ENCODE data around the gene PTPA.
"Not testable (repeated sequence)": the region's sequence is repeated elsewhere in the genome, so short reads cannot be mapped to it uniquely, and the experiment has no call there.

Gene PTPA

DNA sequence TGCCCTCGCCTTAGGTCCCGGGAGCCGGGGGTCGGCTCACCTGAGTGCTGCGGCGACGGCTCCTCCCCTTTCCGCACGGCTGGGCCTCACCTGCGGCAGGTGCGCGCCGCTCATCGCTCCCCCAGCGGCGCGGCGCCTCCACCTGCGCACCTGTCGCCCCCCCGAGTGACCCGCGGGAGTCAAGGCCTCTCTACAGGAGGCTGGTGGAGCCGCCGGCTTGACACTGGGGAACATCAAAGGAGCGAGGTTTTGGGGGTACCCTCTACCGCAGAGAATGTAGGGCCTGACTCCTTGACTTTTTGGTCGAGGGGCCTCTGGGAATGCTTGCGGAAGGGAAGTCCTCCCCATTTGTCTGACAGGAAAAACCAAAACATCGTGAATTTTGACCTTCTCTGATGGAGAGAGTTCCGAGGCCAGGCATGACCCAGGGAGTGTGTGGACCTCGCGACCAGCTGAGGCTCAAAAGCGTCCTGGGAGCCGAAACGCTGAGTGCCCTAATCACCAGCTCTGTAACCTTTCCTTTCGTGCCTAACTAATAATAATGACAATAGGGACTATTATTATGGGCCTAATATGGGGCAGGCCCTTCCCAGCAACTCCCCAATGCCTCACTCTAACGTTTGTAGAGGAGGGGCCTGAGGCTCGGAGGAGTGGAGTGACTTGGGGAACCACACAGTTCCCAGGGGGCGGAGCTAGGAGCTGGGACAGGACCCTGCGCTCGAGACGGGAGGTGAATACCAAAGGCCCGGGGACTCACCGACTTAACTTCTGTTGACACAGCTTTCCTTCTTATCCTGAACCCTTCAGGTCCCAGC lies 67.6 kb downstream of the PTPA start:
- no peak for DNase-seq

- DNase-seq, result no peak
Measured at GRCh38 chr9:129181246-129181645, 70.0 kb downstream of the PTPA start.

DNA sequence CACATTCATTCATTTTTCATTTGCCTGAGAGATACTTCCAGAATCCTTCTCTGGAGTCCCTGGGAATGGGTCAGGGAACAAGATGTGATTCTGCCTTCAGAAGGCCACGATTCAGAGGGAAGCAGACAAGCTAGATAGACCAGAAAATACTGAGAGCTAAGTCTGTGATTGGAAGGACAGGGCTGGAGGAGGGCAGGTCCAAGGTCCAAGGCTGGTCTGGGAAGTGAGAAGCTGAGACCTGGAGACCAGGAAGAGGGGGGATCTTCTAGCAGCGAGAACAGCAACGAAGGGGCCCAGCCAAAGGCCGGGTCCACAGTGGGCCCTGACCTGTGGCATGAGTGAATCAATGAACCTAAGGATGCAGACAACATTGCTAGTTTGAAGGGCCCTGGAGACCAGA lies 70.9 kb downstream of the PTPA start:
- DNase-seq, result no peak

GRCh38 chr9:129182625-129183494 lies 71.6 kb downstream of the PTPA start:
- DNase-seq, result peak; percentile 48

DNA sequence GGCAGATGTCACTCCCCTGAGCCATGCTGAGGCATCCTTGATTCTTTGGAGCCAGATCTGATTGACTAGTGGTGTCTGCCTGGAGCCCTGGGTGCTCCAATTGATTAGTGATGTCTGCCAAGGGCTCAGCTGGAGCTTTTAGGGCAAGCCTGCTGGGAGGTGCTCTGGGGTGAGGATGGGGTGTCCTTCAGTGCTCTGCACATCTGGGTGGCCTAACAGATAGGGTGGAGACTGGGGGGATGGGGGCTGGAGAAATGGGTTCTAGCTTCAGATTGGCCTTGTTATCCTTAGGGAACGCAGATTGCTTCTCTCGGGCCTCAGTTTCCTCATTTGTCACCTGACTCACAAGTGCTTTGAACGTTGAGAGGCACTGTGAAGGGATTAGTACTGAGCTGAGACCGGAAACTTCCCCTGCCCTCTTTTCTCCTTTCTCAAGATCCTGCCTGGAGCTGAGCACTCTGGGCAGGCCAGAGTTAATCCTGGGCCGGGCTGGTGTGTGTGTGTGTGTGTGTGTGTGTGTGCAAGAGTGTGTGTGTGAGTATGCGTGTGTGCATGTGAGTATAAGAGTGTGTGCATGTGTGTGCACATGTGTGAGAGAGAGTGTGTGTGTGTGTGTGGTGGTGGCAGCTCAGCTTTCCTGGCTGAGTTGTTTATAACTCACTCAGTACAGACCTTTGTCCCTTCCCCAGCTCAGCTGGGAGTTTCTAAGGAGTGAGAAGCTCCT lies 72.4 kb downstream of the PTPA start:
- no peak for DNase-seq

DNA sequence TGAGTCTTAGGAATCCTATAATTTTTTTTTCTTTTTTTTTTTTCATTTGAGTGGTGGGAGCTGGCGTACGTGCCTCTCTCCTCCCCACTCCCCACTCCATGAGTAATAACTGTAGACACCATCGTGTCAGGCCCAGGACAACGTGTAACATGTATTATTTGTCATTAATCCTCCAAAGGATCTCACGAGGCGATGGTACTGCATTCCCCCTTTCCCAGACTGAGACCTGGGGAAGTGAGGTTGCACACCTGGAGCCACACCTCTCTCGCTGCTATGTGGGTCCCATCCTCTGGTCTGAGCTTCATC lies 73.0 kb downstream of the PTPA start:
- no peak for DNase-seq

- no peak for DNase-seq
Measured at GRCh38 chr9:129184596-129185122, 73.4 kb downstream of the PTPA start.

- DNase-seq, result no peak
Measured at GRCh38 chr9:129185402-129185801, 74.2 kb downstream of the PTPA start.

DNA sequence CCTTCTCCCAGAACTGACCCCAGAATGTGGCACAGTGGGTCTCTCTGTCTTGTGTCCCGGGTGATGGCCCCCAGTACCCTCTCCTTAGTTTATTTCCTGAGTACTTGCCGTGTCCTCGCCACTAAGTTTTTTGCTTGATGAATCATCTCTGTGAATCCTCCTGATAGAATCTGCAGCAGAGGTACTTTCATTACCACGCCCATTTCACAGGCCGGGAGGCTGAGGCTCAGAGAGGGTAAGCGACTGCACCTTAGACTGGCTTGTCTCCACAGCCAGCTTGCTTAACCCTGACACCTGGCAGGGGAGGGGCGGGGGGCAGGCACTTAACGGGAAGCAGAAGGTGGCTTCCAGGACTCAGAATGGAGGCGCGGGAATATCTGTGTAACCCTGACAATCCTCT lies 74.8 kb downstream of the PTPA start:
- peak; percentile 30 for DNase-seq

DNA sequence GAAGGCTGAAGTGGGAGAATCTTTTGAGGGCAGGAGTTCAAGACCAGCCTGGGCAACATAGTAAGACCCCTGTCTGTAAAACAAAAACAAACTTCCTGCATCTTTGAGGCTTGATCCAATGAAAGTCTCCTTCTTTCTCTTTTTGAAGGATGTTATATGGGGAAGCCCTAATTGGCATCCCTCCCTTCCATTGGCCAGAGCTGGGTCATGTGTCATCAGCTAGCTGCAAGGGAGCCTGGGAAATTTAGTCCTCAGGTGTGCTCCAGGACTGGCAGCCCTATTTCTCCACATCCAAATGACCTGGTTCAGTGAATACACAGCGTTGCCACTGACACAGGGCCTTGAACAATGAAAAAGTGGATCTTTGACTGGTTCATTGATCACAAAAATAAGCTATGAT lies 75.8 kb downstream of the PTPA start:
- DNase-seq, result no peak

GRCh38 chr9:129189971-129190370 lies 78.8 kb downstream of the PTPA start:
- DNase-seq, result not testable (repeated sequence)

- no peak for DNase-seq
Measured at GRCh38 chr9:129191234-129191633, 80.0 kb downstream of the PTPA start.

DNA sequence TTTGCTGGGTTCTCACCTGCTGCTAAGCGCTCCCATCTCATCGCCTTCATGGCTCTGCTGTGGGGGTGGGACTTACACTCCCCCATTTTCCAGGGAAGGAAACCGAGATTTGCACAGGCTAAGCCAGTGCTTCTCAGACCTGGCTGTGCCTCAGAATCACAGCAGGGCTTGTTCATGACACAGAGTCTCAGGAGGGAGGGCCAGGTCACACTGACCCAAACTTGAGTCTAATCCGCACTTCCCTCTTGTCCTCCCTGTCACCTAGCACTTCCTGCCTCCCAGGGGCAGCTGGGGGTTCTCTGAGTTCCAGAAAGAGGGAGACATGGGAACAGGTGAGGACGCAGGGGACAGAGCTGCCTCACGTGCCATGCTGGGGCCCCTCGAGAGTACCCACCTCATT lies 82.4 kb downstream of the PTPA start:
- no peak for DNase-seq

- DNase-seq, result no peak
Measured at GRCh38 chr9:129194221-129194620, 83.0 kb downstream of the PTPA start.

GRCh38 chr9:129195606-129196005 lies 84.4 kb downstream of the PTPA start:
- no peak for DNase-seq

DNA sequence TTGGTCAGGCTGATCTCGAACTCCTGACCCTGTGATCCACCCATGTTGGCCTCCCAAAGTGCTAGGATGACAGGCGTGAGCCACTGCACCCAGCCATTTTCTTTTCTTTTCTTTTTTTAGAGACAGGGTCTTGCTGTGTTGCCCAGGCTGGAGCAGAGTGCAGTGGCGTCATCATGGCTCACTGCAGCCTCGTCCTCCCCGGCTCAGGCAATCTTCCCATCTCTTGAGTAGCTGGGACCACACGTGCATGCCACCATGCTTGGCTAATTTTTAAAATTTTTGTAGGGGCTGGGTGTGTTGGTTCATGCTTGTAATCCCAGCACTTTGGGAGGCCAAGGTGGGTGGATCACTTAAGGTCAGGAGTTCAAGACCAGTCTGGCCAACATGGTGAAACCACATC lies 85.8 kb downstream of the PTPA start:
- DNase-seq, result not testable (repeated sequence)

GRCh38 chr9:129197978-129198318 lies 86.7 kb downstream of the PTPA start:
- no peak for DNase-seq
